H1 (cell line): ENCODE data around the gene UMPS. TPM values are rescaled to one million over a fixed set of nuclear protein-coding genes. Genes with fewer than 3 reads are reported as not detected.
"Not testable (repeated sequence)": the region's sequence is repeated elsewhere in the genome, so short reads cannot be mapped to it uniquely, and the experiment has no call there.

Experiments
- CTCF ChIA-PET: fragments of 300-600 bp; sonication (Branson Sonifier 250); formaldehyde crosslinking; loops from one replicate; lab custom pipeline; 2021; ENCODE audit not compliant: partially characterized antibody; lab: Charles Lee
- POLR2A ChIA-PET: fragments of 300-600 bp; sonication (Branson Sonifier 250); formaldehyde crosslinking; loops from one replicate; lab custom pipeline; 2021; ENCODE audit warnings: inconsistent platforms; ENCODE audit not compliant: partially characterized antibody; lab: Charles Lee
- DNase-seq, 2 experiments: peaks; one replicate each; pipeline versions ENCODE4 v3.0.0 to v3.0.0-alpha.2; 2010 to 2022; ENCODE audit warnings: low spot score in 2 of 2, low read depth in 1 of 2, mixed read lengths in 1 of 2
- FAIRE-seq: peaks from 2 replicates; lab custom pipeline; 2011; peaks lifted over from hg19 to GRCh38; lab: Jason Lieb, UNC
- H2AFZ ChIP-seq: 2 replicates; pipeline ENCODE4 v1.8.1; 2012; ENCODE audit warnings: low read length, inconsistent platforms
- H2AK5ac ChIP-seq: 2 replicates; pipeline ENCODE4 v1.6.1; 2013; ENCODE audit warnings: low read depth, low read length
- H2BK120ac ChIP-seq: replicated peaks from 2 replicates; pipeline ENCODE3; 2013; ENCODE audit warnings: low read depth, low read length, inconsistent platforms
- H2BK12ac ChIP-seq: 2 replicates; pipeline ENCODE4 v1.6.1; 2013; ENCODE audit warnings: low read depth, low read length
- H2BK15ac ChIP-seq: 2 replicates; pipeline ENCODE4 v1.6.1; 2013; ENCODE audit warnings: low read length
- H2BK20ac ChIP-seq: 2 replicates; pipeline ENCODE4 v1.6.1; 2013; ENCODE audit warnings: low read length
- H2BK5ac ChIP-seq: 2 replicates; pipeline ENCODE4 v1.6.1; 2013; ENCODE audit warnings: low read depth, low read length
- H3K14ac ChIP-seq: 2 replicates; pipeline ENCODE4 v1.6.1; 2013; ENCODE audit warnings: inconsistent platforms; ENCODE audit not compliant: insufficient read length
- H3K18ac ChIP-seq: 2 replicates; pipeline ENCODE4 v1.6.1; 2013; ENCODE audit warnings: low read length; ENCODE audit errors: extremely low read depth
- H3K23ac ChIP-seq: 2 replicates; pipeline ENCODE4 v1.6.1; 2013; ENCODE audit warnings: inconsistent platforms; ENCODE audit not compliant: insufficient read length
- H3K23me2 ChIP-seq: 2 replicates; pipeline ENCODE4 v1.6.1; 2013; ENCODE audit warnings: low read depth, low read length
- H3K27ac ChIP-seq: 2 replicates; pipeline ENCODE4 v1.6.1; 2011; ENCODE audit warnings: low read depth, low read length, inconsistent platforms
- H3K27me3 ChIP-seq, 4 experiments: replicated peaks in 1 of 4; 1 replicate in 1 of 4; 2 replicates in 3 of 4; pipeline versions ENCODE4 v1.6.1 to v1.8.1; 2011 to 2013; ENCODE audit warnings: low read length in 3 of 4, mild to moderate bottlenecking in 3 of 4, inconsistent platforms in 2 of 4, mixed read lengths in 2 of 4, moderate library complexity in 1 of 4; ENCODE audit not compliant: control insufficient read depth in 3 of 4, insufficient read depth in 3 of 4; ENCODE audit errors: extremely low read depth in 1 of 4
- H3K36me3 ChIP-seq, 4 experiments: 2 replicates each; pipeline versions ENCODE4 v1.6.1 to v1.8.1; 2011 to 2013; ENCODE audit warnings: mild to moderate bottlenecking in 4 of 4, low read length in 3 of 4, moderate library complexity in 2 of 4, control low read depth in 1 of 4, inconsistent platforms in 1 of 4; ENCODE audit not compliant: insufficient read depth in 4 of 4, control insufficient read depth in 2 of 4
- H3K4ac ChIP-seq: replicated peaks from 2 replicates; pipeline ENCODE3; 2013; ENCODE audit warnings: low read length, low read depth, mixed read lengths, inconsistent platforms; ENCODE audit not compliant: insufficient read length
- H3K4me1 ChIP-seq, 4 experiments: replicated peaks in 1 of 4; 1 replicate in 1 of 4; 2 replicates in 3 of 4; pipeline versions ENCODE4 v1.6.1 to v1.8.1; 2011 to 2013; ENCODE audit warnings: low read length in 3 of 4, inconsistent platforms in 2 of 4, mixed read lengths in 1 of 4; ENCODE audit not compliant: insufficient read depth in 4 of 4, control insufficient read depth in 3 of 4
- H3K4me2 ChIP-seq, 2 experiments: 2 replicates each; pipeline versions ENCODE4 v1.6.1 to v1.8.1; 2011 to 2013; ENCODE audit warnings: low read depth in 2 of 2, low read length in 2 of 2, control low read depth in 1 of 2, inconsistent platforms in 1 of 2, mild to moderate bottlenecking in 1 of 2; ENCODE audit not compliant: insufficient read depth in 1 of 2
- H3K4me3 ChIP-seq, 4 experiments: fragments of 200-600, 300-600 bp in 1 of 4; sonication (generic), shearing (Covaris generic), sonication (Bioruptor Twin) in 1 of 4; 2 replicates each; pipeline versions ENCODE4 v1.5.1 to v1.8.1; 2011 to 2016; ENCODE audit warnings: low read length in 4 of 4, low read depth in 3 of 4, control low read depth in 2 of 4, inconsistent platforms in 2 of 4, mild to moderate bottlenecking in 2 of 4, mixed read lengths in 1 of 4, moderate library complexity in 1 of 4; ENCODE audit not compliant: insufficient read depth in 2 of 4; ENCODE audit errors: extremely low read depth in 1 of 4
- H3K56ac ChIP-seq: replicated peaks from 2 replicates; pipeline ENCODE3; 2013; ENCODE audit warnings: low read depth, mild to moderate bottlenecking, mixed read lengths, low read length, inconsistent platforms; ENCODE audit not compliant: insufficient read length
- H3K79me1 ChIP-seq: 2 replicates; pipeline ENCODE4 v1.6.1; 2013; ENCODE audit warnings: low read depth, low read length, control low read depth
- H3K79me2 ChIP-seq, 2 experiments: 2 replicates each; pipeline versions ENCODE4 v1.6.1 to v1.8.1; 2012 to 2013; ENCODE audit warnings: low read length in 2 of 2, mild to moderate bottlenecking in 2 of 2, inconsistent platforms in 1 of 2; ENCODE audit not compliant: insufficient read depth in 2 of 2, control insufficient read depth in 1 of 2
- H3K9ac ChIP-seq, 4 experiments: replicated peaks in 1 of 4; 1 replicate in 1 of 4; 2 replicates in 3 of 4; pipeline versions ENCODE4 v1.6.1 to v1.8.1; 2011 to 2013; ENCODE audit warnings: low read depth in 3 of 4, low read length in 3 of 4, control low read depth in 2 of 4, mild to moderate bottlenecking in 2 of 4, moderate library complexity in 2 of 4, inconsistent platforms in 1 of 4; ENCODE audit errors: extremely low read depth in 1 of 4
- H3K9me3 ChIP-seq, 2 experiments: 2 replicates each; pipeline versions ENCODE4 v1.6.1 to v1.8.1; 2012 to 2013; ENCODE audit warnings: mild to moderate bottlenecking in 2 of 2, moderate library complexity in 2 of 2, control low read depth in 1 of 2, inconsistent platforms in 1 of 2, low read depth in 1 of 2, low read length in 1 of 2, mixed read lengths in 1 of 2; ENCODE audit not compliant: insufficient read depth in 2 of 2
- H4K20me1 ChIP-seq, 2 experiments: replicated peaks in 1 of 2; 2 replicates each; pipeline versions ENCODE3 to v1.8.1; 2011 to 2013; ENCODE audit warnings: inconsistent platforms in 2 of 2, low read length in 2 of 2, mild to moderate bottlenecking in 1 of 2; ENCODE audit not compliant: insufficient read depth in 2 of 2, control insufficient read depth in 1 of 2
- H4K5ac ChIP-seq: 2 replicates; pipeline ENCODE4 v1.6.1; 2013; ENCODE audit warnings: low read length, low read depth, mixed read lengths, inconsistent platforms; ENCODE audit not compliant: insufficient read length
- H4K8ac ChIP-seq: 2 replicates; pipeline ENCODE4 v1.8.0; 2013; ENCODE audit warnings: mild to moderate bottlenecking, moderate library complexity, low read length, inconsistent platforms; ENCODE audit not compliant: insufficient read depth; ENCODE audit errors: extremely low read depth
- H4K91ac ChIP-seq: replicated peaks from 2 replicates; pipeline ENCODE3; 2013; ENCODE audit warnings: low read length, mixed read lengths, inconsistent platforms; ENCODE audit not compliant: insufficient read length
- WGBS, 2 experiments: shearing (Covaris generic) in 1 of 2; methylation state at CpG; one replicate each; pipeline versions ENCODE4 v1.1.6 to v1.1.7; 2013 to 2015; ENCODE audit warnings: low lambda C conversion rate in 2 of 2, mixed read lengths in 2 of 2, inconsistent platforms in 1 of 2, low coverage in 1 of 2, missing lambda C conversion rate in 1 of 2; ENCODE audit not compliant: insufficient replicate concordance in 2 of 2, insufficient coverage in 1 of 2, insufficient read length in 1 of 2; ENCODE audit errors: extremely low coverage in 1 of 2, missing lambda C conversion rate in 1 of 2; 5-methylcytosine and 5-hydroxymethylcytosine counted together
- polyA plus RNA-seq, 7 experiments: library from polyadenylated mRNA; depleted of rRNA in 3 of 7; stranded (reverse) in 5 of 7; unstranded in 2 of 7; fragments of >200 nt in 5 of 7; fragments of 200-250 nt in 2 of 7; gene quantifications; 1 replicate in 5 of 7; 2 replicates in 1 of 7; 4 replicates in 1 of 7; pipeline versions ENCODE4 v1.2.1 to v1.2.3, GENCODE V29; 2011 to 2013; ENCODE audit warnings: missing spikeins in 2 of 7, mixed read lengths in 2 of 7
- total RNA-seq: library from RNA; stranded (reverse); fragmentation: NEBNext Ultra II Directional; extraction: Animal tissue kit (Norgen Biotek cat#: 25700); gene quantifications from 2 replicates; pipeline ENCODE4 v1.2.1, GENCODE V29; 2021

The UMPS gene
- total and polyA plus RNA-seq, 2 of the 8 experiments (the other 6 are each of a cell fraction or from before 2014, with no cell fraction given) = 32.8 to 59.0 TPM

- FAIRE-seq, POLR2A ChIA-PET: not testable (repeated sequence)
Measured at GRCh38 chr3:124749877-124750276, 19.6 kb downstream of the UMPS start.

More at GRCh38 chr3:124749877-124750276, 19.6 kb downstream of the UMPS start:
- DNase-seq, H3K4ac ChIP-seq, H3K14ac ChIP-seq, H2BK5ac ChIP-seq, H2BK20ac ChIP-seq, H3K23ac ChIP-seq, H3K27me3 ChIP-seq, H3K23me2 ChIP-seq, H4K8ac ChIP-seq, H2AK5ac ChIP-seq, CTCF ChIA-PET, H4K20me1 ChIP-seq, H3K4me2 ChIP-seq, H3K4me1 ChIP-seq, H4K91ac ChIP-seq, H3K79me2 ChIP-seq, H3K9me3 ChIP-seq, H3K79me1 ChIP-seq, H3K56ac ChIP-seq, H2BK12ac ChIP-seq, H3K27ac ChIP-seq, H4K5ac ChIP-seq, H3K18ac ChIP-seq, H3K4me3 ChIP-seq, H3K9ac ChIP-seq, H2AFZ ChIP-seq, H2BK120ac ChIP-seq, H2BK15ac ChIP-seq: not testable (repeated sequence)
- peaks cover 3 to 22% (median 8%) of the 10 kb centered on the region in 4 experiments; a peak in 5 of 8 replicates for H3K36me3 ChIP-seq
- WGBS, 2 experiments = no CpG with 5 or more reads among the region's 27 CpGs
